ENCODE results near the gene PACSIN3.
"Not testable (repeated sequence)": the region's sequence is repeated elsewhere in the genome, so short reads cannot be mapped to it uniquely, and the experiment has no call there.

Gene PACSIN3

GRCh38 chr11:47192111-47192510 is 5.9 kb upstream of the PACSIN3 start:
- no peak for DNase-seq (ENCODE audit: low read depth in 2 of 2)

DNA sequence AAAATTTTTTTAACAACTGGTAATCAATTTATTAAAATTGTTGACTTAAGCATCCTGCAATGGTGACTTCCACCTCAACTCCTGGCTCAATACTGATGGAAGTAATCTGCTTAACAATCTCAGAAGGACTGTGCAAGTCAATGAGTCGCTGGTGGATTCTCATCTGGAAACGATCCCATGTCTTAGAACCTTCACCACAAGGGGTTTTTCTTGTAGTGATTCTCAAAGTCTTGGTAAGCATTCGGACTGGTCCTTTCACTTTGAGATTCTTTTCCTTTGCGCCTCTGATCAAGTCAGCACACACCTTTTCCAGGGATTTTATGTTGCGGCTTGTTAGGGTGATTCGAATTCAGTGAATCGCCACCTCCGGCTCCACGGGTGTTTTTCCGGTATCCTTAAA is 4.9 kb upstream of the PACSIN3 start:
- not testable (repeated sequence) for DNase-seq (ENCODE audit: low read depth in 2 of 2)

DNA sequence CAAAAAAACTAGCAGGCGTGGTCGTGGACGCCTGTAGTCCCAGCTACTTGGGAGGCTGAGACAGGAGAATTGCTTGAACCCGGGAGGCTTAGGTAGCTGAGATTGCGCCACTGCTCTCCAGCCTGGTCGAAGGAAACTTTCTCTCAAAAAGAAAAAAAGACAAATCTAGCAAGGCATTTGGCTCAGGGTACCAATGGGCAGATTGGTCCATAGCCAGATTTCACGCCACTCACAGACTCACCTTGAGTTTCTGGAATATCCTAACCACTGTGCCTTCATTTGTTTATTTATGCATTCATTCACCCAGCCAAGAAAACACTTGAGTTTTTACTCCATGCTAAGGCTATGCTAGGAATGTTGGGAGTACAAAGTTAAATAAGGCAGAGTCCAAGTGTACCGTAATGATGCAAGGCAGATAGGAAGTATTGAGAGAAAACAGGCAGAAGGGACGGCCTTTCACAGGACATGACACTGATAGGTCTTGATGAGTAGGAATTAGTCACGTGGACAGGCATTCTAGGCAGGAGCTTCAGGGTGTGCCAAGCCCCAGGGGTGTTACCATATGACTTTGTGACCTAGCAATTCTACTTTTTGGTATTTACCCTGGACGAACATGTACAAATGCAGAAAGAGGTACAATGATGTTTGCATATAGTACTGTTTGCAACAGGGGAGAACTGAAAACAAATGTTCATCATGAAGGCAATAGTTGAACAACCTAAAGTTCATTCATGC is 3.0 kb upstream of the PACSIN3 start:
- no peak for DNase-seq (ENCODE audit: low read depth in 2 of 2)

DNA sequence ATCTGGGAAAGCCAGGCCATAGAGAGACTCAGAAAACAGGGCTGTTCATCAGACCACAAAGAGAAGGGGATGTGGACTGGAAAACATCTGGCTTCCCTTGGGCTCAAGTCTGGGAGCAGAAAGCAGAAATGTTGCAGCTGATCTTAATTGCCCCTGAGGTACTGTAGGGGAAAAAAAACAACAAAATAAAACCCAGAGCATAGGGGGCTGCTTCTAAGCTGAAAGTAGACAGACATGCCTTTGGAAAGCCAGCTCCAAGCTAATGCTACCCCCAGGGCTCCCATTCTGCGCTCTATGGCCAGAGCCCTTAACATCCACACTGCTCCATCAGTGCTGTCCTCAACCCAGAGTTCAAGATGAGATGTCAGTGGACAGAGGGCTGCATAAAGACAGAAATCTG is 2.0 kb upstream of the PACSIN3 start:
- no peak for DNase-seq (ENCODE audit: low read depth in 2 of 2)

- no peak for DNase-seq (ENCODE audit: low read depth in 2 of 2)
Observed at GRCh38 chr11:47187723-47188122, 1.5 kb upstream of the PACSIN3 start.

- DNase-seq (ENCODE audit: low read depth in 2 of 2): peak; percentile 45 to 50
Observed at GRCh38 chr11:47186700-47187695, 764 bp upstream of the PACSIN3 start.

DNA sequence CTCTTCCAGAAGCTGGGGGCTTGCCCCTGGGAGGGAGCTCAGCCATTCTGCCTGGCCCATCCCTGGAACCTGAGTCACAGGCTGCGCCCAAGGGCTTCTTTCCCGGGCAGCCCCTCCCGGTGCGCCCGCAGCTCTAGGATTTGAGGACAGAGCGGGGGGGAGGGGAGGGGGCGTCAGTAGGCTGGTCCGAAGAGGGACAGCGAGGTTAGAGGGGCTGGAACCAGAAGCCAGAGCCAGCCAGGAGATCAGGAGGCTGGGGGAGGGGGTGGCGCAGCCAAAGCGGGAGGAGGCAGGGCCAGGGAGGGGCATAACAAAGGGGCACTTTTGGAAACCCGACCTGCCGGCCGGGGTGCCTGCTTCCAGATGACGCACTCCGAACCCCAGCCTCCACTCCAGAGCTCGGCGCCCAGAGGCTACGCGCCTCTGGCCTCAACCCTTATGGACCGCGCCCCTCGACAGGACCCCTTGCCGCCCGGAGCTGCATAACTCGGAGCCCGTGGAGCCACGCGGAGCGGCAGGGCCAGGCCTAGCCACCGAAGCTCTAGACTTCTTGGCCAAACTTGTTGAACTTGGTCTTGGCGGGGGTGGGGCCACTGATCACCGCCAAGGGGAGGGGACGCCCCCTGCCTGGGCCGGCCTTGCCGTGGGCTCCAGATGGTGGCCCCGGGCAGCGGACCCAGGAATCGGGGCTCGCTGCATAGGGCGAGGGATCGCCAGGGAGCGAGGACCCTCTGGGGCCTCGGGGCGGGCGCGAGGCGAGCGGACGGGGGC is 744 bp downstream of the PACSIN3 start:
- DNase-seq (ENCODE audit: low read depth in 2 of 2): no peak

DNA sequence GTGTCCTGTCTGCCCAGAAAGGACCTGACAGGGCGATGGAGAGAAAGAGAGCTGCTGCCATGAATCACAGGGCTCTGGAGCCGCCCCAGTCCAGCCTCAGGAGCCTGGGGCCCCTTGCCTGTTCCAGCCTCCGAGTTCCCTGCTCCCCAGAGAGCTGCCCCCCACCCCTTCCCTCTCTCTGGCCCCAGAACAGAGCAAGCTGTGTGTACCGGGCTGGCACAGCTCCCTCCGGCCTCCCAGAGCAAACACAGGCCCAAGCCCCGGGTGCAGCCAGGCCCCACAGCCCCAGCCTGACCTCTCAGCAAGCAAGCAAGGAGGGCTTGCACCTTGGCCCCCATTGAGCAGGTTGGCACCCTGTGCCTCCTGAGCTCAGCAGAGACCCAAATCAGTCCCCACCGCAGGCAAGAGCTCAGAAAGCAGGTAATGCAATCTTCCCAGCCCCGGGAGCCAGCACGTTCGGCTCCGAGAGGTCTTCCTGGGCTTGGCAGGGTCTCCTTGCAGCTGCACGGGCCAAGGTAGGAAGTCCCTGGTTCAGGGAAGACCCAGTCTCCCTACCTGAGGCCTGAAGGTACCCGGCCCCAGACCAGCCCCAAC is 1.4 kb downstream of the PACSIN3 start:
- no peak for DNase-seq (ENCODE audit: low read depth in 2 of 2)

GRCh38 chr11:47183969-47184368 is 2.3 kb downstream of the PACSIN3 start:
- no peak for DNase-seq (ENCODE audit: low read depth in 2 of 2)

- no peak for DNase-seq (ENCODE audit: low read depth in 2 of 2)
Observed at GRCh38 chr11:47183031-47183856, 3.0 kb downstream of the PACSIN3 start.

DNA sequence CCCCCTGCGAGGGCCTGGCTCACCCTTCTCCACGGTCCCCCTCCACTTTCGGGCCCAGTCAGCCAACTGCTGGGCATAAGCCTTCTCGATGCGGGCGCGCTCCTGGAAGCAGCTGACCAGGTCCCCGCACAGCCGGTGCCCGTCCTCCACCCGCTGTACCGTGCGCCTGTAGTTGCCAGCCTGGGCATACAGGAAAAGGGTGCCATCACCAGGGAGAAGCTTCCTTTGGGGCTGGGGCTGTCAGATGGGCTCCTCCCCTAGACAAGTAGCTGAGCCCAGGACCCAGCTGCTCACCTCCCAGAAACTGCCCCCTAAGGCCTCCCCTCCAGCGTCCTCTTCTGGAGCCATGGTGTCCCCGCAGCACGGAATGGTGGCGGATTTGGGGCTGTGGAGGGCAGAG is 3.9 kb downstream of the PACSIN3 start:
- DNase-seq (ENCODE audit: low read depth in 2 of 2): no peak

DNA sequence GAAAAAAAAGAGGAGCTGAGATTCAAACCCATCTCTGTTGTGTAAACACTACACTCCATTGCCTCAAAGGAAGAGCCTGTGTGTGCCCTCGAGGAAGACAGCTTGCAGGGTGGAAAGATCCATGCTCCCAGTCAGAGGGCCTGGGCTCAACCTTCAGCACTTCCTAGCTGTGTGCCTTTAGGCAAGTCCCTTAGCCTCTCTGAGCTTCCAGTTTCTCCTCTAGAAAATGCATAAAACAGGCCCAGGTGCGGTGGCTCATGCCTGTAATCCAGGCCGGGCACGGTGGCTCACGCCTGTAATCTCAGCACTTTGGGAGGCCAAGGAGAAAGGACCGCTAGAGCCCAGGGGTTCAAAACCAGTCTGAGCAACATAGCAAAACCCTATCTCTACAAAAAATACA is 5.0 kb downstream of the PACSIN3 start:
- no peak for DNase-seq (ENCODE audit: low read depth in 2 of 2)

DNA sequence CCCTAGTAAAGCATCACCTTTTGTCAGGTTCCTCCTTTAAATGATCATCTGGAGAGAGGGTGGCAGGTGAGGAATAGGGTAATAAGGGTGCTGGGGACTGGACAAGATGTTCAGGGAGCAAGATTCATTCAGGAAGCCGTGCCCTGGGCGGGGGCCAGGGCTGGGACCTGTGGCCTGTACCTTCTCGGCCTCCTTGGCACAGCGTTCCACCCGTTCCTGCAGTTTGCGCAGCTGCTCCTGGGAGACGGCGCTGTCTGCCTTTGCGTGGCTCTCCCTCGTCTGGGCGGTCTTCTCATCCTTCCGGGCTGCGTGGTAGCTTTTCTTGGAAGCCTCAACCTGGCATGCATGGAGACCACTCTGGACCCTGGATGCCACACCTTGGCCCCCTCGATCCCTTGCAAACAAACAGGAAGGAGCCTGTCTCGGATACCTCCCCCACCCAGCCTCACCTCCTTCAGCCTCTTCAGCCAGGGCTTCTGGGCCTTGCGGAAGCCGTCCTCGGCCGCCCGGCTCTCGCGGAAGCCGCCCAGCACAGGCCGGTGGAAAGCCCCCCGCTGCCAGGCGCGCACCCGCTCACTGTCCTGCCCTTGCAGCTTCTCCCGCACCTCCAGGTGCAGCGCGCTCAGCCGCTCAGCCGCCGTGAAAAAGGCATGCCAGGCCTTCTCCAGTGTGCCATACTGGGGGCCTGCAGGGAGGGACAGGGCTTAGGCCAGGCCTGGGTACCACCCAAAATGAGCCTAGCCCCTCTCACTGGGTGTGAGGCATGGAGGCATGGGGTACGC is 6.0 kb downstream of the PACSIN3 start:
- DNase-seq (ENCODE audit: low read depth in 2 of 2): no peak

- peak; percentile 24 to 33 for DNase-seq (ENCODE audit: low read depth in 2 of 2)
Observed at GRCh38 chr11:47179655-47179991, 6.6 kb downstream of the PACSIN3 start.

DNA sequence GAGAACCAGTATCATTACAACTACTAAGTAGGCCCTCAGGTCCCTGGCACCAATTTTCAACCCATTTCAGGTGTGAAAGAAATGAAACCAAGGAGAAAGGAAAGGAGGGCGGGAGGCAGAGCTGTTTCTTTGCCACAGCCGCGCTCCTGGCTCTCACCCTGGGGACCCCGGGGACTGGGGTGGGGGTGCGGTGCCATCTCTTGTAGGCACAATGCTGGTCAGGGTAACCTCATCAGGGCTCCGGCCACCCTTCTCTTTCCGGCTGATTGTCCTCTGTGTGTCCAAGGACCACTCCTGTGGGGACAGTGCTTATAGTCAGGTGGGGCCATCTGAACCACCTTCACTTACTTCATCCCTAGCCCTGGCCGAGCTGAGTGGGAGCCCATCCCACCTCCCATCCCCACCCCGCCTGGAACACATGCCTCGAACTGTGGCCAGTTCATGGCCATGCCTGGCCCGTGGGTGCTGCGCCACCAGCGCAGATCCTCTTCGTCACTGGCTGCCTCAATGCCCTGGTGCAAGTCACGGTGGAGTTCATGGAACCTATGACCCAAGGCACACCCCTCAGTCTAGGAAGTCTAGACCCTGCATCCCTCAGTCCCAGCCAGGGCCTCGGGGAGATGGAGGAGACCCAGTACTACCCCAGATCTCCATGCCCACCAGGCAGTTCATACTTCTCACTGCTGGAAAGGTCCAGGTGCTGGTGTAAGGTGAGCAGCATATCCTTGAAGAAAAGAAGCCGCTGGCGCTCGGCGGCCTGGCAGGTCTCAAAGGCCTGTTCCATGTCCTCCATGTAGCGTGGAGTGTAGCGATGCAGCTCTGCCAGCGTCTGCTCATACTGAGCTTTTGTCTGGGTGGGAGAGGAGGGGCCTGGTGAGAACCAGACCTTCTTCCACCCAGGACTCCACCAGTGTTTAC is 7.2 kb downstream of the PACSIN3 start:
- no peak for DNase-seq (ENCODE audit: low read depth in 2 of 2)

DNA sequence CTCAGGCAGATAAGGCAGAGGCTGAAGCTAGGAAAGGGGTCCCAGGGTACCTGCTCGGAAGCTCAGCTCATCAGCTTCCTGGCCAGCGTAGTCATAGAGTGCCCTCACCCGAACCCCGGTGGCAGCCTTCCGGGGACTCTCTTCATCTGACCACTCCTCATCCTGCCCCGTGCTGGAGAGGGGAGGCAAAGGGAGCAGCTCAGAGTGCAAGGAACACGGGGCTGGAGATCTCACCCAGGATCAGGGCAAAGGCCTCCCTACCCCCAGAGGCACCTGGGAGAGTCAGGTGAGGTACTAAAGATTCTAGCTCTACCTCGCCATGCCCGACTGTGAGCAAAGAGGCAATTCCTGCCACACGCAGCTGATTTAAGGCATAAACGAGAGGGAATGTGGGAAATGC is 7.9 kb downstream of the PACSIN3 start:
- no peak for DNase-seq (ENCODE audit: low read depth in 2 of 2)

GRCh38 chr11:47177846-47178245 is 8.4 kb downstream of the PACSIN3 start:
- DNase-seq (ENCODE audit: low read depth in 2 of 2): no peak

- DNase-seq (ENCODE audit: low read depth in 2 of 2): peak in 1 of 2 donors; percentile 54
Observed at GRCh38 chr11:47177229-47177845, 8.9 kb downstream of the PACSIN3 start.
